Activated gamma-delta T cell (primary cell): ENCODE results near the gene CLDN20.
"Not testable (repeated sequence)": the region's sequence is repeated elsewhere in the genome, so short reads cannot be mapped to it uniquely, and the experiment has no call there.

Experiments
- DNase-seq: peaks from one replicate; lab custom pipeline; 2025; lab: John Stamatoyannopoulos, UW
- total RNA-seq, 2 donors: gene quantifications; one replicate each; lab custom pipeline; 2026; lab: John Stamatoyannopoulos, UW

Gene CLDN20, protein sequence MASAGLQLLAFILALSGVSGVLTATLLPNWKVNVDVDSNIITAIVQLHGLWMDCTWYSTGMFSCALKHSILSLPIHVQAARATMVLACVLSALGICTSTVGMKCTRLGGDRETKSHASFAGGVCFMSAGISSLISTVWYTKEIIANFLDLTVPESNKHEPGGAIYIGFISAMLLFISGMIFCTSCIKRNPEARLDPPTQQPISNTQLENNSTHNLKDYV
- 0 to 0.04 reads per million in 2 donors for total RNA-seq

DNA sequence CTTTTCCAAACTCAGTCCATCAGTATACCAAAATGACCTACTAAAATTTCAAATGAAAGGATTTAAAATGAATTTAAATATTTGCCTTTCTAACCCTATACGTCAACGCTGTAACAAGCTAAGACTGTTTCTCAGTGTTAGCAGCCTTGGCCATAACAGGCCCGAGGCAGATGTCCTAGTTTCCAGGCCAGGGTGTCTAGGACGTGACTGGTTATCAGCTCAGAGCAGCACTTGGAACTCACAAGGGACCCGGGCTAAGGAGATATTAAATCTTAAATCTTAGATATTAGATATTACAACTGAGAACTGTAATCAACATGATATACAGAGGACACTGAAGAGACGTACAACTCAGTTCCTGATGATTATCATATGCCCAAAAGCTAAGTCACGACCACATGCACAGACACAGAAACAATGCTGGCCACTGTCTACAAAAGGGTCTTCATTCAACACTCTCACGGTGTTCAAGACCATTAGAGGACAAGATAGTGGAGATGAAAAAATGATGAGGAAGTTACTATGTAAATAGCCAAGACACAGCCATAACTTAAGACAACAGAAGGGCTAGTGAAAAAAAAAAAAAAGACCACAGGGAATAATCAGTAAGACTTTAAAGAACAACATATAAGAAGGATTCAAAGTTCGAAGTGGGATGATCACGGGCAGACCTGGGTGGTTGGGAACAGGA, at the start of gene CLDN20:
Gene CLDN20, plus strand, starts transcription at position 641 of the 691 bp plus-strand sequence. CDS start 11,707 bp downstream, outside the sequence.
- DNase-seq: no peak

DNA sequence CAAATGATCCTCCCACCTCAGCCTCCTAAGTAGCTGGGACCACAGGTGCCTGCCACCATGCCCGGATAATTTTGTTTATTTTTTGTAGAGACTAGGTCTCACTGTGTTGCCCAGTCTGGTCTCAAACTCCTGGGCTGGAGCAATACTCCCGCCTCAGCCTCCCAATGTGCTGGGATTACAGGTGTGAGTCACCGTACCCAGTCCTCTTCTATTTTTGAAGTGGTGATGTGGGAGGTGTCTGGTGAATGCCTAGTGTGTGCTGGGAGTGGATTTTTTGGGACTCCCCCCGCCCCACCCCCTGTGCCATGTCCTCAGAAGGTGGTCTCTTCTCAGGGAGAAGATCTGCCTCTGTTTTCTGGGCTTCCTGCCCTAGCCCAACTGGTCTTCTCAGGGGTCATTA, 47.9 kb upstream of the CLDN20 start:
- DNase-seq: no peak

DNA sequence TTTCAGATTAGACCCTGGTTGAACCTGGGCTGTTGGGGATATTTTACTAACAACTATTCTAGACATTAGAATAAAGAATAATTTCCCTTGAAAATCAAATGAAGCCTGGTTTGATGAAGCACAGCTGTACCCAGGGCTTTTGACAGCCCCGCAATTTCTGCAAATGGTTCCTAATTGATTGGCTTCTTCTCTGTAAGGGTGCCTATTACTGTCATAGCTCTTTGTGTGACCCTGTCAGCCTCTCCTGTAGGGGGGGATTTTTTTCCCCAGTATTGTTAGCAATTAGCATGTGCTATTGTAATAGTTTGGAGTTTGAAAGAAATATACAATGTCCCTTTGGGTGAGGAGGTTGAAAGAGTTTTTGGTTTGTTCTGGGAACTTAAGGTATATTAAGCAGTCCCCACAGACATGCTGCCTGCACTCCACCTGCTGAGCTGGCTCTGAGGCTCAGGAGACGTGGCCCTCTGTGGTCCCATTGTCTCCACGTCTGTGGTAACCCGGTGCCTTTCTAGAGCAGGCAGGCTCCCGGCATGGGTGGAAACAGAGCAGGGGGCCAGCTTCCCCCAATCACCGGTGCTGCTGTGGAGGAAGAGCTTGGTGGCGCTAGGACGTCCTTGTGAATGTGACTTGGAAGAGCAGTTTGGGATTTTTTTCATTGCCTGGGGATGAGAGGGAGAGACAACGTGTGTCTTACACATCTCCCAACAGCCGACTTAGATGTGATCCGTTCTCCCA, 47.3 kb upstream of the CLDN20 start:
- DNase-seq: no peak

DNA sequence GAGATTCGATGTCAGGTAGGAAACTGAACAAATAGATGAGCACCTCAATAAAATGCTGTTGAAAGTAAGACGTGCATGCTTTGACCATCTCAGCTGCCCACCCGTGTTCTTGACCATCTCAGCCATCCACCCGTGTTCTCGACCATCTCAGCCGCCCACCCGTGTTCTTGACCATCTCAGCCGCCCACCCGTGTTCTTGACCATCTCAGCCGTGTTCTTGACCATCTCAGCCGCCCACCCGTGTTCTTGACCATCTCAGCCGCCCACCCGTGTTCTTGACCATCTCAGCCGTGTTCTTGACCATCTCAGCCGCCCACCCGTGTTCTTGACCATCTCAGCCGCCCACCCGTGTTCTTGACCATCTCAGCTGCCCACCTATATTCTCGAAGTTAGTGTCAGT, 45.1 kb upstream of the CLDN20 start:
- DNase-seq: not testable (repeated sequence)

DNA sequence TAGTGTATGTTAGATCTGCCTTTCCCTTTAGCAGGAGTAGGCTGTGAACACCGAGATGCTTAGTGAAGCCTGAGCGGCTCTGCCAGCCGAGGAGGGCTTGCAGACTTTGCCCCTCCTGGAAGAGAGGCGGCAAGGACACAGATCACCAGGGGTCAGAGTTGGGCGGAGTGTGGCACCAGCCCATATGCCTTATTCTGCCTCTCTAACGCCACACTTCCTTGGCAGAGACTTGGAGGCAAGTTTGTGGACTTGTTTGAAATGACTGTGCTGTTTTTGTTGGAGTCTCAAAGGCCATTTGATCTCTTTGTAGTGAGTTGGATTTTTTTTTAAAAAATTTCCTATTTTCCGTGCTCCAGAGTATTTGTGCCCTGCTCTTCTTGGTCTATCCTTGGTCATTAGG, 44.5 kb upstream of the CLDN20 start:
- DNase-seq: no peak

DNA sequence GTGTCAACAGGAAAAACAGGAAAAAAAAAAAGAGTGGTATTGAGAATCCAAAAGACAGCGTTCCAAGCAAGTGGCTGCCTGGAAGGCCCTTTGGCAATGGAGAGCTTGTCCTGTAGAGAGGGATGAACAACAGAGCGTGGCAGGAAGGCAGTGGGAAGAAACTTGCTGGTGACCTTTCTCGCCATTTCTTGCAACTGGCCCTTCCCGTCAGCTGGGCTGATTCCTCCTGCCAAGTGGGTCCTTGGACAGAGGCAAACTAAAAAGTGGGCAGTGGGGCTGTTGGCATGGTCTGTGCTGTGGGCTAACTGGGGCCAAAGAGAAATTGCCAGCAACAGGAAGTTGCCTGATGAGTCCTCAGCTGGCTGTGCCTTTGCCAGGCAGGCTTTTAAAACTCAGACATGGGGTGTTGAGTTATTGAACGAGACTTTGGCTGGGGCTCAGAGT, 43.9 kb upstream of the CLDN20 start:
- no peak for DNase-seq

DNA sequence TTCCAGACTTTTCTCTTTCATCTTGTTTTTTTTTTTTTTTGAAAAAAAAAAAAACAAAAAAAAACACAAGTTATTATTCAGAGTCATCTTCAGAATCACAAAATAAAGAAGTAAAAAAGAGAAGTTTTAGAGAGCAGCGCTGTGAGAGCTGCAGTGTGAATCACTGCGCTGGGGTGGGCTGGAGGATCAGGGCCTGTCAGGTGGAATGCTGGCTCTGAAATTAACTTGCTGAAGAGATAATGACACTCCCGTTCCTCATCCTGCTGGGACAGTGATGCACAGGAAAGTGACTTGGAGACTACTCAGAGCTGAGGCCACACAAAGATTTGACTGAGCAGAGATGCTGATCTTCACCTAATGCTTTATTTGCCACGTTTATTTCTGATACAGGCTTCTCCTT, 42.7 kb upstream of the CLDN20 start:
- DNase-seq: no peak

DNA sequence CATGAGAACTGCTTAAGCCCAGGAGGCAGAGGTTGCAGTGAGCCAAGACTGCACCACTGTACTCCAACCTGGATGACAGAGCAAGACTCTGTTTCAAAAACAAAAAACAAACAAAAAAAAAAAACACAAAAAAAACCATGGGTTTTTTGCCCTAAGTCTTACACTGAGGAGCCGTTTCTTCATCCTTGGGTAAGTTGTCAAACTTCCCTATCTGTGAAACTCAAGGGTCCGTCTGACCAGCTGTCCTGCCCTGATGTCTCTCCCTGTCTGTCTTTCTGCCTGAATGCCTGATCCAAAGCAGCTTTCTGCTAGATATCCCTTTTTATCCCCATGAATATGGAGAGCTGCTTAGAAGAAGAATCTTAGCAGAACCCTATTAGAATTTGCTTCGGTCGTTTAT, 41.3 kb upstream of the CLDN20 start:
- DNase-seq: no peak

DNA sequence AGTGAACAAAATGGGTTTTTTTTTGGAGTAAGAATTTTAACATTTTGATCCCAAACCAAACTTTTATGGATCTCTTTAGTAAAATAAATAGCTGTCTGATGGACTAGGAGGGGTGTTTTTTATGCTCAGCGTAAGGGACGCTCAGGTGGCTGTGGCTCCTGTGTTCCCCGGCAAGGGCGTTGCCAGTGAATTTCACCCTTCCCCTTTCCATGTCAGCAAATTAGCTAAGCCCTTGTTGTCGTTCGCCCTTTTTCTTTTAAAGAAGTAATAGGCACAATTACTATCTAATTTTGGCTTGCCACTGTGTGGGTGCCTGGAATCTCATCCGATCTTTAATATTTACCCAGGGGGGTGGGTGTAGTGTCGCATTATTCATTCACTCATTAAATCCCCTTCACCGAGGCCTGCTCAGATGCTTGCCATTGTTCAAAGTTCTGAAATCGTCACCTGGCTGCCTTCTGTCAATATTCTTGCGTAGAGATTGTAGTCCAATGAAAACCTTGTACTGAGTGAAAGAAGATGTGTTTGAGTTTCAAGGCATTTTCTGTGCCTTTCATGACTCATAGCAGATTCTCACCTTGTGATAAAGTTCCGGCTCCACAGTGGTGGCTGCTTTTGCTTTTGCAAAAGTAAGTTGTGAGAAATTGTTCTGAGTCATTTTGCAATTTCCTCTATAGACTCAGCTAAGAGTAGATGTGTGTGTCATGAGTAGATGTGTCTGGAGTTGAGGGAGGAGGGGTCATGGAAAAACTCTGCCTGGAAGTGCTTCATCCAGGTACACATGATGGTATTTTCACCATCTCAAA, 40.0 kb upstream of the CLDN20 start:
- no peak for DNase-seq

DNA sequence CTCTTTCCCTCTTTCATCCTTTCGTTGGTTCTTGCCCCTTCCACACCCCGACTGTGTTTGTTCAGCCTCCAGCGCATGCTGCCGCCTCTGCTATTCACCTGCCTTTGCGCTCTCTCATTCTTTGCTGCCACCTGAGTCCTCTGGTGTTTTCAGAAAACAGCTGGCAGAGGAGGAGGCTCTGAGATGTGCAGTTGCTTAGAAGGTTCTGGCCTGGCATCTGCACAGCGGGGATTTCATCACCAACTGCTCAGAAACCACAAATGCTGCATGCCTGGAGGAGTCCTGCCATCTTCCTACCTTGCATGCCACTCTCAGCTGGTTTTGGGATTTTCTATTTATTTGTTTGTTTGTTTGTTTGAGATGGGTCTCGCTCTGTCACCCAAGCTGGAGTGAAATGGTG, 39.2 kb upstream of the CLDN20 start:
- no peak for DNase-seq

DNA sequence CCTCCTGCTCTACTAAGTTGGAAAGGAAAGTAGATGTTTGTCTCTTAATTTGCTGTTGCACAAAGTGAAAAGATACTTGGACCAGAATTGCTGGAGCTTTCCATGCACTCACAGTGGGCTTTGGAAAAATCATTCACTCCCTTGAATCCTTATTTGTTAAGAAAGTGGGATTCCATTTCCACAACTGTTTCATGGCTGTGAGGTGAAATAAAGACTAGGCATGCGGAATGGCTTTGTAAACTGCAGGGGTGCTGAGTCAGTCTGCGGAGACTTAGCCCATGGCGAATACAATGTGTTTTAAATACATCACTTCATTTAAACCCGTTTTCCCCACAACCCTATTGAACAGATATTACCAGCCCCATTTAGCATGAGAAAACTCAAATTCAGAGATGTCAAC, 36.8 kb upstream of the CLDN20 start:
- no peak for DNase-seq

DNA sequence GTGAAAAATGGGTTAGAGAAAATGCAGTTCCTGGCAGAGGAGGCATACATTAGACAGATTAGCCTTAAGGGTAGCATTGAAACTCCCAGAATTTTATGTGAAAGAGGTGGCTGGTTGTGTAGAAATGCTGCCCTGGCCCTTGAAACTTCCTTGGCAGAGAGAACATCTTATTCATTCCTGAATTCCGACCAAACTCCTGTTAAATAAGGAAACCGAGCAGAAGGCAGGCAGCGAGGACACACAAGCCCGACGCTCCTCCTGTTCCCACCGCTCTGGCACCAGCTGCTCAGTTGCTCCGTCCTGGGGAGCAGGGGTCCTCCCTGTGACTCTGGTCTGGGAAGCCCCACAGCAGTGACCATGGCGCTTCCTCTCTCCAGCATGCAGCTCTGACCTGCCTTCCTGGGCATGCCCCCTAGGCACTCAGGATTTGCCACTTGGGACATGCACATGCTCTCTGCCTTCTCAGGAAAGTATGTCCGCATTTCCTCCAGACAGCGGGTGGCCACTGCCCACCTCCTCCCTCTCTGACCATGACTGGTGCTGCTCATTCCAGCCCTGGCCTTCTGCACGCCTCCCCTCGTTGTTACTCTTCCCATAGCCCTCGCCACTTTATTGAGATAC, 35.2 kb upstream of the CLDN20 start:
- DNase-seq: no peak

DNA sequence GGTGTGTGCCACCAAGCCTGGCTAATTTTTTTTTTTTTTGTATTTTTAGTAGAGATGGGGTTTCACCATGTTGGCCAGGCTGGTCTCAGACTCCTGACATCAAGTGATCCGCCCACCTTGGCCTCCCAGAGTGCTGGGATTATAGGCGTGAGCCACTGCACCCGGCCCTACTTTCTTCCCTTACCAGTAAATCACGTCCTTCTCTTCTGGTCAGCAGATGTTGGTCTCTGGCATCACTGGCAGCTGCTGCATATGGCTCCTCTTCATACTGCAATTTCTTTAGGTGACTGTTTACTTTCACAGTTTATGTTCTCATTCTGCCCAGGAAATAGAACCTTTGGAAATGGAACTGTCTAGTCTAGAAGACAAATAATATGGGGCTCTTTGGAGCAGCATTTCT, 32.8 kb upstream of the CLDN20 start:
- not testable (repeated sequence) for DNase-seq

DNA sequence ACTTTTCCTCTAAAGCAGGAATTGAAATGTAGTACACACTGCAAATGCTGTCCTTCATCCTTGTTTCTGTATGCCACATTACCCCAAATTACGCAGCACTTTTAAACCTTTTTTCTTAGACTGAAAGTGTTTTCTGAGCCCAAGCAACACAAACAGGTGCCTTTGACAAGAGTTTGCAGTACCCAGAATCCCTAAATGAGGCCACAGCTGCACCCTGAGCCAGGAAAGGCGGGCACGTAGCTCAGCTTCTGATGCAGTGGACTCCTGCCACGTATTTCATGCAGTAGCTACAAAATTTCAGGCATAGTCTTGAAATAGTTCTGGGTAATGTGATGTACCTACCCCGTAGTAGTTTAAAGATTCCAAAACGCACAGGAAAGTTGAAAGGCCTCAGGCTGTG, 31.0 kb upstream of the CLDN20 start:
- DNase-seq: no peak

DNA sequence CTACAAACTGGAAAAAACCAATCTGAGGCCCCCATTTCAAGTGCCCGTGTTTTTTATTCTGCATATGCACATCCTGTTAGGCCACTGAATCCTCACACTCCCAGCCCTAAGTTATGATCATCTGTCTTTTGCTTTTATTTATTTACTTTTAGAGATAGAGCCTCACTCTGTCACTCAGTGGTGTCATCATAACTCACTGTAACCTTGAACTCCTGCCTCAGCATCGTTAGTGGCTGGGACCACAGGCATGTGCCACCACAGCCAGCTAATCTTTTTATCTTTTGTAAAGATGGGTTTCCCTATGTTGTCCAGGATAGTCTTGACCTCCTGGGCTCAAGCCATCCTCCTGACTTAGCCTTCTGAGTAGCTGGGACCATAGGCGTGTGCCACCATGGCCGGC, 29.6 kb upstream of the CLDN20 start:
- no peak for DNase-seq

DNA sequence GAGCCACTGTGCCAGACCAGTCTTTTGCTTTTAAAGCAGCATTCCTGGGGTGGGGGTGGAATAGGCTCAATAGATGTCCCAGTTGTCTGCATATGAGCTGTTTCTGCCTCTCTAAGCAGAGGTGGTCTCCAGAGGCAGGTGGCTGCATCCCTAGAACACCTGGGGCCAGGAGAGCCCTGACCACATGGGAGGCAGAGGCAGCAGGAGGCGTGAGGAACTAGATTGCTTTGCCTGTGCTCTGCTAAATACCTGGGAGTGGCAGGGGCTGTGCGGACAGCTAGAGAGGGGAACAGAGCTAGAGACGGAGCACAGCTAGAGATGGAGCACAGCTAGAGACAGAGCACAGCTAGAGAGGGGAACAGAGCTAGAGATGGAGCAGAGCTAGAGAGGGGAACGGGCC, 29.1 kb upstream of the CLDN20 start:
- no peak for DNase-seq

DNA sequence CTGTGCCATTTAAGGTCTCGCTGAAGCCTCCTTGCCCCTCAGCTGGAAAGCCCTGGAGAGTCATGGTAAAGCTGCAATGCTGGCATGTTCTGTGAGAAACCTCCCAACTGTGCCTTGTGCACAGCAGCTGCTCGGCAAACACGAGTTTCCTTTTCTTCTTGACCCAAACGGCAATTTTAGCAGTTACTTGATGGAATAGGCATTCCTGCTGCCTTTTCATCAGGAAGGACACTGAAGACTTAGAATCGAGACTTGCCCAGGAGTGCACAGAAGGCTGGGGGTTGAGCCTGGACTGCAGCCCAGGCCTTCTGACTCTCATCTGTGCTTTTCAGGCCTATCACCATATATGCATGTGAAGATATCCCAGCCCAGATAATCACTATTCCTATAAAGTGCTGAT, 28.7 kb upstream of the CLDN20 start:
- no peak for DNase-seq

DNA sequence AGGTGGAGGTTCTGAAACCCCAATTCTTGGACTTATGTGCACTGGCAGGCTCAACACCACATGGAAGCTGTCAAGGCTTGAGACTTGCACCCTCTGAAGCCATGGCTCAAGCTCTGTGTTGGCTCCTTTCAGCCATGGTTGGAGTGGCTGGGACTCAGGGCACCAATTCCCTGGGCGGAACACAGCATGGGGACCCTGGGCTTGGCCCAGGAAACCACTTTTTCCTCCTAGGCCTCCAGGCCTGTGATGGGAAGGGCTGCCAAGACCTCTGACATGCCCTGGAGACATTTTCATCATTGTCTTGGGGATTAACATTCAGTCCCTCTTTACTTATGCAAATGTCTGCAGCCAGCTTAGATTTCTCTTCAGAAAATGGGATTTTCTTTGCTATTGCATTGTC, 26.2 kb upstream of the CLDN20 start:
- DNase-seq: no peak

DNA sequence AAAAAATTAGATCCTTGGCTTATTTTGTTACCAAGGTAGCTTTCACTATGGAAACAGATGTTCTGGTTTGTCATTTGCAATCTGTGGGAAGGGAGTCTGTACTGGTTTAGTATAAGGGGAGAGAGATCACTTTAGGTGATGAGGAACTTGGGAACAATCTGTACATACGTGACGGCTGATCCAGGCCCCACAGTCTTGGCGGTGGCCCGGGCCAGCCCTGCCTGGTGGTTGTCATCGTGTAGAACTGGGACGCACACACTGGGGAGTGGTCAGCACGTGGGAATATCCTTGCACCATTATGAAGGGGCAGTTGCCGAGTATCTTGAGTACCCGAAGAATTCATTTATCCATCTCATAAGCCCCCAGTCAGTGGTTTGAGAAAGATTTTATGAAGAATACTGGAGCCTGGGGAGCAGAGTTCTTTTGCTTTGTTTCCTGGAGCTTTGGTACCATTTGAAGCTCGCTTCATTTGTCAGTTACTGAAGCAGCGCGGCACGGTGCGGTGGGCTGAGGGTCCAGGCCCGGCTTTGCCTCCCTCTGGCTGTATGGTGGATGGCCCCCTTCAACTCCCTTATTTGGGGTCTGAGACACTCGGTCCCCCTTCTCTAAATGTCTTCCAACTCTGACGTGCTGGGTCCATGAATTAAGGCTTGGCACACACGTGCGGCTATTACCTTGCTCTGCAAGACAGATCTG, 22.8 kb upstream of the CLDN20 start:
- no peak for DNase-seq

DNA sequence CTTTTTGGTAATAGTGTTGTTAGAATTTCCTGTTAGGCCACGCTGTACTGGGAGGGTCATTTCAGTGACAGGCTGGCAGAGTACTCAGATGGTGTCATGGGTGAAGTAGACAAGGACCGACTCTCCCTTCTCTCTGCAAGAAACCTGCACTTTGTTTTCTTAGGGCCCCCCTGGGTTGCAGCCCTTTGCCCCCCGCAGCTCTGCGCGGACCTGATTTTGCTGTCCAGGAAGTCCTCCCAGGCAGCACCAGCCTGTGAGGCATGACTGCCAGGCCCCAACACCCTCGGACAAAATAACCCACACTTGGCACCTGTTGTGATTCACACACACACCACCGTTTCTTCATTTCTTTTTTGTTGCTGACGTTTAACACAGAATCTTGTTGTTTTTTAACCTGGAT, 21.8 kb upstream of the CLDN20 start:
- DNase-seq: no peak

DNA sequence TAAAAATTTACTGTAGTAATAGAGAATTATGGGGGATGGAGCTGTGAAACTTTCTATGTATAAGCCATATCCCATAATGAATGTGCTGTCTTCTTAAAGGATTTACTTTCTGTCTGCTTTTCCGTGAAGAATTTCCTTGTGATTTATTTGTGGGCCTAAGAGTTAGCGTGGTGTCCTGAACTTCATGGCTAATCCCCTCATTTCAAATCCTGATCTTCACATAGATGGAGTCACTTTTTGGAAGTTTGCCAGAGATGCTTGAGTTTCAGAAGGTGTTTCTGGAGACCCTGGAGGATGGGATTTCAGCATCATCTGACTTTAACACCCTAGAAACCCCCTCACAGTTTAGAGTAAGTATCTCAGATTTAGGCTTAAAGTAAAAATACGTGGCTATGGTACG, 19.4 kb upstream of the CLDN20 start:
- no peak for DNase-seq
